Measurements from ENCODE around the gene KCNH1. TPM values are rescaled to one million over a fixed set of nuclear protein-coding genes. Genes with fewer than 3 reads are reported as not detected.

The KCNH1 gene
- polyA plus RNA-seq, 2 of the 4 experiments (the other 2 are of a cell fraction): 5.1 to 7.9 TPM

DNA sequence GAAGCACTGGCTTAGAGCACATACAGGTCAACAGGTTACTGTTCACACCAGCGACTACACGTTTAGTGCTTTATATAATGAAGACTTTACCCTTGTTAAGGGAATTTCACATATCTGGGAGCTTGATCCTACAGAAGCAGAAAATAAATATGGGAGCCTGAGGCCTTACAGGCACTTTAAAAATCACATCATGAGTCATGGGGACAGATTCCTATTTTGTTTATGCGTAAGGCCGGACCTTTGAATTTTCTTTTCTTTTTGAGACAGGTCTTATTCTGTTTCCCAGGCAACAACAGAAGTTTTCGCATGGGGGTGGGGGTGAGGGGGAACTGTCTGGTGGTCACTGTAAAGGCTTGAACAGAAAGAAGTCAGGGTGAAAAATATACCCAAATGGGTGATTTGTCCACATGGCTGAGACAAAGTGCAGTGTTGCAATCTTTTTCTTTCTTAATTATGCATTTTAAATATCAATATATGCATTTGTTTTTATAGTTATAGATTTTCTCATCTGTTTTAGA lies 276.7 kb downstream of the KCNH1 start:
- ChIA-PET CTCF (interaction anchor here (1.0 to 1.1 kb wide), 2 partner anchors 20 to 277 kb away, joined by 3 to 4 read pairs; no protein-coding TSS in a partner anchor), POLR2A (no interaction called here)
- Histone ChIP-seq H3K4me1 (peaks cover 10% of the 10 kb centered on the region; the same call in 2 of the 3 replicates), H3K27ac (no peak overlapping the region), H3K4me2 (peak overlapping the region; percentile 2; the same call in 1 of the 3 replicates), H3K9me3 (no peaks in the 10 kb centered on the region), H3K4me3 (no peak overlapping the region)
- no peak for ATAC-seq
- DNase-seq (ENCODE audit: low read depth in 1 of 2, low spot score in 1 of 2): no peak
- 0 out of 2 replicates have a peak, but pooled peaks have one; percentile 19 for TF ChIP-seq JUNB (IDR thresholded peaks at IDR 0.05)
- no peak for TF ChIP-seq GATA3 (IDR thresholded peaks at IDR 0.05; ENCODE audit: borderline replicate concordance)
- TF ChIP-seq JUN (IDR thresholded peaks at IDR 0.05): no peak
- no peak for TF ChIP-seq ZSCAN20 (CRISPR knock-in tag; IDR thresholded peaks at IDR 0.05)
- TF ChIP-seq, protein P1, sequence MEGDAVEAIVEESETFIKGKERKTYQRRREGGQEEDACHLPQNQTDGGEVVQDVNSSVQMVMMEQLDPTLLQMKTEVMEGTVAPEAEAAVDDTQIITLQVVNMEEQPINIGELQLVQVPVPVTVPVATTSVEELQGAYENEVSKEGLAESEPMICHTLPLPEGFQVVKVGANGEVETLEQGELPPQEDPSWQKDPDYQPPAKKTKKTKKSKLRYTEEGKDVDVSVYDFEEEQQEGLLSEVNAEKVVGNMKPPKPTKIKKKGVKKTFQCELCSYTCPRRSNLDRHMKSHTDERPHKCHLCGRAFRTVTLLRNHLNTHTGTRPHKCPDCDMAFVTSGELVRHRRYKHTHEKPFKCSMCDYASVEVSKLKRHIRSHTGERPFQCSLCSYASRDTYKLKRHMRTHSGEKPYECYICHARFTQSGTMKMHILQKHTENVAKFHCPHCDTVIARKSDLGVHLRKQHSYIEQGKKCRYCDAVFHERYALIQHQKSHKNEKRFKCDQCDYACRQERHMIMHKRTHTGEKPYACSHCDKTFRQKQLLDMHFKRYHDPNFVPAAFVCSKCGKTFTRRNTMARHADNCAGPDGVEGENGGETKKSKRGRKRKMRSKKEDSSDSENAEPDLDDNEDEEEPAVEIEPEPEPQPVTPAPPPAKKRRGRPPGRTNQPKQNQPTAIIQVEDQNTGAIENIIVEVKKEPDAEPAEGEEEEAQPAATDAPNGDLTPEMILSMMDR (IDR thresholded peaks at IDR 0.05): no peak
- TF ChIP-seq EHF (CRISPR knock-in tag; IDR thresholded peaks at IDR 0.05): no peak
- TF ChIP-seq, protein P2, sequence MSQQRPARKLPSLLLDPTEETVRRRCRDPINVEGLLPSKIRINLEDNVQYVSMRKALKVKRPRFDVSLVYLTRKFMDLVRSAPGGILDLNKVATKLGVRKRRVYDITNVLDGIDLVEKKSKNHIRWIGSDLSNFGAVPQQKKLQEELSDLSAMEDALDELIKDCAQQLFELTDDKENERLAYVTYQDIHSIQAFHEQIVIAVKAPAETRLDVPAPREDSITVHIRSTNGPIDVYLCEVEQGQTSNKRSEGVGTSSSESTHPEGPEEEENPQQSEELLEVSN (IDR thresholded peaks at IDR 0.05; ENCODE audit: borderline replicate concordance, low read depth): no peak
- FAIRE-seq: no peak
- WGBS (ENCODE audit: missing lambda C conversion rate): 78% methylated on average over 5 of the region's 5 CpGs

DNA sequence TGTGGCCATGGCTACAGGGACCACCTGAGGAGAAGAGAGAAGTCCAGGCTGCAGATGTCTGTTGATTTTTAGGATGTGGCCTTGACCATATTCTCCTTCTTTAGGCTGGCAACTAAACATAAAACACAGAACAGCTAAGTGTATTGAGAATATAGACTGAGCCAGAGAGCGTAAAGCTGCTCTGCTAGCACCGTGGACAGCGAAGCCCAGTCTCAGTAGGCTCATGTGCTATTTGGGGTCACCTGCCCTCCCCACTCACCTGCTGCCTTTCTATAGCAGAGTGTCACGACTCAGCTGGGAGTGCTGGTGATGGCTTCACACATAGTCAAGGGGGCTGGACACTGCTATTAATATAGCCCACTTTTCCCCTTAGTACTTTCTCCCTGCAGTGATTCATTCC lies 278.5 kb downstream of the KCNH1 start:
- ChIA-PET CTCF (interaction anchor here (1.1 to 1.9 kb wide), 3 partner anchors 75 to 448 kb away, joined by 3 to 6 read pairs (median 4); partner anchors contain the start of gene KCNH1), POLR2A (no interaction called here)
- Histone ChIP-seq H3K9me3 (no peaks in the 10 kb centered on the region), H3K27ac (no peak overlapping the region), H3K4me2 (no peak overlapping the region), H3K4me3 (no peak overlapping the region), H3K4me1 (peaks cover 16% of the 10 kb centered on the region; the same call in 2 of the 3 replicates)
- no peak for ATAC-seq
- no peak for FAIRE-seq
- TF ChIP-seq HDAC2 (IDR thresholded peaks at IDR 0.05): no peak
- no peak for TF ChIP-seq ZSCAN20 (CRISPR knock-in tag; IDR thresholded peaks at IDR 0.05)
- no peak for TF ChIP-seq RAD21 (conservative IDR thresholded peaks at IDR 0.05 in 1 of 2, IDR thresholded peaks at IDR 0.05 in 1 of 2)
- TF ChIP-seq, protein P3, sequence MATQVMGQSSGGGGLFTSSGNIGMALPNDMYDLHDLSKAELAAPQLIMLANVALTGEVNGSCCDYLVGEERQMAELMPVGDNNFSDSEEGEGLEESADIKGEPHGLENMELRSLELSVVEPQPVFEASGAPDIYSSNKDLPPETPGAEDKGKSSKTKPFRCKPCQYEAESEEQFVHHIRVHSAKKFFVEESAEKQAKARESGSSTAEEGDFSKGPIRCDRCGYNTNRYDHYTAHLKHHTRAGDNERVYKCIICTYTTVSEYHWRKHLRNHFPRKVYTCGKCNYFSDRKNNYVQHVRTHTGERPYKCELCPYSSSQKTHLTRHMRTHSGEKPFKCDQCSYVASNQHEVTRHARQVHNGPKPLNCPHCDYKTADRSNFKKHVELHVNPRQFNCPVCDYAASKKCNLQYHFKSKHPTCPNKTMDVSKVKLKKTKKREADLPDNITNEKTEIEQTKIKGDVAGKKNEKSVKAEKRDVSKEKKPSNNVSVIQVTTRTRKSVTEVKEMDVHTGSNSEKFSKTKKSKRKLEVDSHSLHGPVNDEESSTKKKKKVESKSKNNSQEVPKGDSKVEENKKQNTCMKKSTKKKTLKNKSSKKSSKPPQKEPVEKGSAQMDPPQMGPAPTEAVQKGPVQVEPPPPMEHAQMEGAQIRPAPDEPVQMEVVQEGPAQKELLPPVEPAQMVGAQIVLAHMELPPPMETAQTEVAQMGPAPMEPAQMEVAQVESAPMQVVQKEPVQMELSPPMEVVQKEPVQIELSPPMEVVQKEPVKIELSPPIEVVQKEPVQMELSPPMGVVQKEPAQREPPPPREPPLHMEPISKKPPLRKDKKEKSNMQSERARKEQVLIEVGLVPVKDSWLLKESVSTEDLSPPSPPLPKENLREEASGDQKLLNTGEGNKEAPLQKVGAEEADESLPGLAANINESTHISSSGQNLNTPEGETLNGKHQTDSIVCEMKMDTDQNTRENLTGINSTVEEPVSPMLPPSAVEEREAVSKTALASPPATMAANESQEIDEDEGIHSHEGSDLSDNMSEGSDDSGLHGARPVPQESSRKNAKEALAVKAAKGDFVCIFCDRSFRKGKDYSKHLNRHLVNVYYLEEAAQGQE (IDR thresholded peaks at IDR 0.05): no peak
- TF ChIP-seq, protein P4, sequence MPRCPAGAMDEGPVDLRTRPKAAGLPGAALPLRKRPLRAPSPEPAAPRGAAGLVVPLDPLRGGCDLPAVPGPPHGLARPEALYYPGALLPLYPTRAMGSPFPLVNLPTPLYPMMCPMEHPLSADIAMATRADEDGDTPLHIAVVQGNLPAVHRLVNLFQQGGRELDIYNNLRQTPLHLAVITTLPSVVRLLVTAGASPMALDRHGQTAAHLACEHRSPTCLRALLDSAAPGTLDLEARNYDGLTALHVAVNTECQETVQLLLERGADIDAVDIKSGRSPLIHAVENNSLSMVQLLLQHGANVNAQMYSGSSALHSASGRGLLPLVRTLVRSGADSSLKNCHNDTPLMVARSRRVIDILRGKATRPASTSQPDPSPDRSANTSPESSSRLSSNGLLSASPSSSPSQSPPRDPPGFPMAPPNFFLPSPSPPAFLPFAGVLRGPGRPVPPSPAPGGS (IDR thresholded peaks at IDR 0.05): no peak
- no peak for TF ChIP-seq ZNF302 (CRISPR knock-in tag; IDR thresholded peaks at IDR 0.05)
- no peak for TF ChIP-seq RARB (CRISPR knock-in tag; IDR thresholded peaks at IDR 0.05)
- TF ChIP-seq, protein P5, sequence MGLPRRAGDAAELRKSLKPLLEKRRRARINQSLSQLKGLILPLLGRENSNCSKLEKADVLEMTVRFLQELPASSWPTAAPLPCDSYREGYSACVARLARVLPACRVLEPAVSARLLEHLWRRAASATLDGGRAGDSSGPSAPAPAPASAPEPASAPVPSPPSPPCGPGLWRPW (IDR thresholded peaks at IDR 0.05): no peak
- no peak for TF ChIP-seq NFE2L2 (conservative IDR thresholded peaks at IDR 0.05; ENCODE audit: low read length)
- no peak for TF ChIP-seq FOSL2 (IDR thresholded peaks at IDR 0.05)
- no peak for TF ChIP-seq FOSL2 (CRISPR knock-in tag; IDR thresholded peaks at IDR 0.05)
- TF ChIP-seq SMC3 (IDR thresholded peaks at IDR 0.05): no peak
- TF ChIP-seq NR3C1 (IDR thresholded peaks at IDR 0.05): no peak
- no peak for DNase-seq (ENCODE audit: low read depth in 1 of 2, low spot score in 1 of 2)
- 68% methylated on average over 4 of the region's 4 CpGs for WGBS (ENCODE audit: missing lambda C conversion rate)

Measured in A549 (cell line).